T-helper 2 cell treated with Interferon-gamma antibody and Interleukin-4, amounts not matched to agents 5 μg/mL and 100 μg/mL, for 36 hours (primary cell): Measurements from ENCODE around the gene IL4I1.

Experiments
- DNase-seq: peaks from one replicate; pipeline ENCODE4 v3.0.0; 2021; ENCODE audit warnings: low spot score
- H3K27ac Mint-ChIP-seq: one replicate; pipeline ENCODE4 v1.8.0; 2021; ENCODE audit warnings: mild to moderate bottlenecking, mixed read lengths
- H3K27me3 Mint-ChIP-seq: one replicate; pipeline ENCODE4 v1.8.0; 2021; ENCODE audit warnings: low read depth, mixed read lengths
- H3K36me3 Mint-ChIP-seq: one replicate; pipeline ENCODE4 v1.8.0; 2021; ENCODE audit warnings: low read depth, mixed read lengths
- H3K4me1 Mint-ChIP-seq: one replicate; pipeline ENCODE4 v1.8.0; 2021; ENCODE audit warnings: low read depth, mixed read lengths
- H3K4me3 Mint-ChIP-seq: one replicate; pipeline ENCODE4 v1.8.0; 2022; ENCODE audit warnings: mild to moderate bottlenecking, moderate library complexity, mixed read lengths
- H3K9me3 Mint-ChIP-seq: one replicate; pipeline ENCODE4 v1.8.0; 2021; ENCODE audit warnings: mixed read lengths

The IL4I1 gene

GRCh38 chr19:49874503-49875157, 22.1 kb downstream of the IL4I1 start:
- Mint-ChIP-seq H3K4me1 (peaks cover 27% of the 10 kb centered on the region), H3K27me3 (no peaks in the 10 kb centered on the region), H3K27ac (peak overlapping the region; percentile 46), H3K4me3 (no peak overlapping the region), H3K9me3 (no peaks in the 10 kb centered on the region), H3K36me3 (peaks cover 11% of the 10 kb centered on the region)
- no peak for DNase-seq

GRCh38 chr19:49873834-49874233, 22.9 kb downstream of the IL4I1 start:
- Mint-ChIP-seq H3K27ac (no peak overlapping the region), H3K36me3 (peaks cover 8% of the 10 kb centered on the region), H3K9me3 (no peaks in the 10 kb centered on the region), H3K4me1 (peaks cover 23% of the 10 kb centered on the region), H3K4me3 (no peak overlapping the region), H3K27me3 (no peaks in the 10 kb centered on the region)
- no peak for DNase-seq

GRCh38 chr19:49873129-49873521, 23.6 kb downstream of the IL4I1 start:
- DNase-seq, result no peak
- Mint-ChIP-seq H3K4me3 (no peak overlapping the region), H3K27ac (no peak overlapping the region), H3K9me3 (no peaks in the 10 kb centered on the region), H3K4me1 (peaks cover 23% of the 10 kb centered on the region), H3K27me3 (no peaks in the 10 kb centered on the region), H3K36me3 (peaks cover 7% of the 10 kb centered on the region)

- Mint-ChIP-seq H3K27me3 (no peaks in the 10 kb centered on the region), H3K4me1 (peaks cover 22% of the 10 kb centered on the region), H3K9me3 (no peaks in the 10 kb centered on the region), H3K4me3 (no peak overlapping the region), H3K27ac (peak overlapping the region; percentile 29), H3K36me3 (peaks cover 4% of the 10 kb centered on the region)
- no peak for DNase-seq
Observed at GRCh38 chr19:49872245-49873128, 24.2 kb downstream of the IL4I1 start.

- no peak for DNase-seq
- Mint-ChIP-seq H3K9me3 (no peaks in the 10 kb centered on the region), H3K27me3 (no peaks in the 10 kb centered on the region), H3K27ac (peak overlapping the region; percentile 73), H3K4me3 (no peak overlapping the region), H3K36me3 (peaks cover 8% of the 10 kb centered on the region), H3K4me1 (peaks cover 27% of the 10 kb centered on the region)
Observed at GRCh38 chr19:49871349-49871985, 25.2 kb downstream of the IL4I1 start.

GRCh38 chr19:49870309-49870901, 26.3 kb downstream of the IL4I1 start:
- Mint-ChIP-seq H3K27ac (peak overlapping the region; percentile 86), H3K27me3 (no peaks in the 10 kb centered on the region), H3K4me1 (peaks cover 30% of the 10 kb centered on the region)

GRCh38 chr19:49869484-49870308, 27.0 kb downstream of the IL4I1 start:
- Mint-ChIP-seq H3K4me3 (no peak overlapping the region), H3K27me3 (no peaks in the 10 kb centered on the region), H3K27ac (peak overlapping the region; percentile 86), H3K36me3 (peaks cover 20% of the 10 kb centered on the region), H3K4me1 (peaks cover 31% of the 10 kb centered on the region), H3K9me3 (no peaks in the 10 kb centered on the region)
- DNase-seq, result peak; percentile 94

More at GRCh38 chr19:49870309-49870901, 26.3 kb downstream of the IL4I1 start:
- Mint-ChIP-seq H3K4me3 (no peak overlapping the region), H3K36me3 (peaks cover 14% of the 10 kb centered on the region), H3K9me3 (no peaks in the 10 kb centered on the region)
- DNase-seq, result no peak

GRCh38 chr19:49869009-49869483, 27.6 kb downstream of the IL4I1 start:
- no peaks in the 10 kb centered on the region for H3K27me3 Mint-ChIP-seq
- H3K36me3 Mint-ChIP-seq, result peaks cover 27% of the 10 kb centered on the region
- no peak for DNase-seq
- H3K4me1 Mint-ChIP-seq, result peaks cover 31% of the 10 kb centered on the region
- H3K4me3 Mint-ChIP-seq, result no peak overlapping the region
- H3K9me3 Mint-ChIP-seq, result no peaks in the 10 kb centered on the region
- H3K27ac Mint-ChIP-seq, result no peak overlapping the region

- peak; percentile 89 for DNase-seq
- Mint-ChIP-seq H3K4me1 (peaks cover 31% of the 10 kb centered on the region), H3K27ac (peak within 1 kb of the TSS; percentile 100), H3K36me3 (peaks cover 34% of the 10 kb centered on the region), H3K9me3 (no peaks in the 10 kb centered on the region), H3K27me3 (no peaks in the 10 kb centered on the region), H3K4me3 (no peak within 1 kb of the TSS)
Observed at GRCh38 chr19:49866933-49867782, 29.5 kb downstream of the IL4I1 start, which contains the start of gene PNKP. TSS of gene PNKP (minus strand) at chr19:49867576. CDS start at chr19:49867204, 372 bp downstream.

- H3K9me3 Mint-ChIP-seq, result no peaks in the 10 kb centered on the region
- H3K27me3 Mint-ChIP-seq, result no peaks in the 10 kb centered on the region
- peaks cover 37% of the 10 kb centered on the region for H3K36me3 Mint-ChIP-seq
- no peak overlapping the region for H3K4me3 Mint-ChIP-seq
- H3K27ac Mint-ChIP-seq, result no peak overlapping the region
- no peak for DNase-seq
- H3K4me1 Mint-ChIP-seq, result peaks cover 24% of the 10 kb centered on the region
Observed at GRCh38 chr19:49864890-49865289, 31.8 kb downstream of the IL4I1 start.

- H3K4me1 Mint-ChIP-seq, result peaks cover 24% of the 10 kb centered on the region
- H3K9me3 Mint-ChIP-seq, result no peaks in the 10 kb centered on the region
- no peak for DNase-seq
- H3K27me3 Mint-ChIP-seq, result no peaks in the 10 kb centered on the region
- H3K4me3 Mint-ChIP-seq, result no peak overlapping the region
- no peak overlapping the region for H3K27ac Mint-ChIP-seq
- H3K36me3 Mint-ChIP-seq, result peaks cover 41% of the 10 kb centered on the region
Observed at GRCh38 chr19:49863935-49864320, 32.8 kb downstream of the IL4I1 start.

GRCh38 chr19:49863254-49863934, 33.3 kb downstream of the IL4I1 start:
- Mint-ChIP-seq H3K27ac (no peak overlapping the region), H3K4me3 (no peak overlapping the region), H3K27me3 (no peaks in the 10 kb centered on the region), H3K4me1 (peaks cover 21% of the 10 kb centered on the region), H3K36me3 (peaks cover 44% of the 10 kb centered on the region), H3K9me3 (no peaks in the 10 kb centered on the region)
- no peak for DNase-seq
